SU-DHL-6 (cell line): ENCODE measurements around the gene TCP11.

ENCODE experiments used
- H2AFZ ChIP-seq: fragments of 200-600 bp; sonication (generic); 2 replicates; pipeline ENCODE4 v1.6.1; 2014; ENCODE audit warnings: low read depth, mild to moderate bottlenecking, moderate library complexity, mixed read lengths, antibody characterized with exemption, low read length; ENCODE audit not compliant: severe bottlenecking
- H3F3A ChIP-seq: fragments of 200-600 bp; shearing (Covaris generic); 2 replicates; pipeline ENCODE4 v1.6.0; 2016; ENCODE audit warnings: antibody characterized with exemption, mild to moderate bottlenecking; ENCODE audit not compliant: insufficient read depth
- H3K27ac ChIP-seq: fragments of 200-600 bp; sonication (generic); 2 replicates; pipeline ENCODE4 v1.5.1; 2016; ENCODE audit warnings: low read depth, mild to moderate bottlenecking, low read length, moderate library complexity, mixed read lengths
- H3K27me3 ChIP-seq: fragments of 200-600 bp; sonication (generic), shearing (Covaris generic); 2 replicates; pipeline ENCODE4 v1.6.0; 2014; ENCODE audit warnings: mild to moderate bottlenecking, low read length
- H3K36me3 ChIP-seq: fragments of 200-600 bp; sonication (generic); 2 replicates; pipeline ENCODE4 v1.6.1; 2014; ENCODE audit warnings: mild to moderate bottlenecking, low read length, mixed read lengths
- H3K4me2 ChIP-seq: fragments of 300-600, 200-600 bp; shearing (Covaris generic), sonication (generic); 2 replicates; pipeline ENCODE4 v1.6.0; 2014; ENCODE audit warnings: low read length, low read depth, mild to moderate bottlenecking; ENCODE audit not compliant: poor library complexity, severe bottlenecking
- H3K4me3 ChIP-seq: fragments of 200-600 bp; sonication (generic); 2 replicates; pipeline ENCODE4 v1.5.1; 2014; ENCODE audit warnings: antibody characterized with exemption, low read length, mild to moderate bottlenecking, mixed read lengths; ENCODE audit not compliant: insufficient read depth, poor library complexity, severe bottlenecking
- H3K79me2 ChIP-seq: fragments of 200-600 bp; sonication (generic); 2 replicates; pipeline ENCODE4 v1.6.1; 2014; ENCODE audit warnings: mild to moderate bottlenecking, low read length, moderate library complexity; ENCODE audit not compliant: insufficient read depth
- H3K9ac ChIP-seq: fragments of 200-600 bp; sonication (generic); 2 replicates; pipeline ENCODE4 v1.7.0; 2014; ENCODE audit warnings: mild to moderate bottlenecking, low read length
- H3K9me2 ChIP-seq: fragments of 200-600 bp; sonication (generic); replicated peaks from 2 replicates; pipeline ENCODE4 v1.6.1; 2014; ENCODE audit warnings: low read length; ENCODE audit not compliant: insufficient read depth
- H3K9me3 ChIP-seq: fragments of 200-600 bp; sonication (generic); 2 replicates; pipeline ENCODE4 v1.6.1; 2014; ENCODE audit warnings: low read length, mixed read lengths; ENCODE audit not compliant: insufficient read depth
- H4K20me1 ChIP-seq: fragments of 200-600 bp; sonication (generic); 2 replicates; pipeline ENCODE4 v1.6.1; 2014; ENCODE audit warnings: low read depth, mild to moderate bottlenecking, antibody characterized with exemption, low read length, moderate library complexity, mixed read lengths
- CTCF ChIP-seq: fragments of 200-600 bp; sonication (generic); IDR thresholded peaks from one replicate; pipeline ENCODE4 v1.5.1; 2017; ENCODE audit warnings: antibody characterized with exemption, mild to moderate bottlenecking, low read length, moderate library complexity; ENCODE audit not compliant: insufficient read depth, poor library complexity, severe bottlenecking
- EZH2phosphoT487 ChIP-seq: fragments of 200-600 bp; sonication (generic), shearing (Covaris generic); conservative IDR thresholded peaks from 2 replicates; pipeline ENCODE4 v1.6.1; 2018; ENCODE audit warnings: mild to moderate bottlenecking, antibody characterized with exemption, low read length, moderate library complexity, mixed read lengths

The TCP11 gene

GRCh38 chr6:35184580-35185301 lies 43.6 kb upstream of the TCP11 start:
- no peak overlapping the region for H3K4me2 ChIP-seq
- H3K27me3 ChIP-seq = no peaks in the 10 kb centered on the region
- H2AFZ ChIP-seq = no peak overlapping the region
- no peaks in the 10 kb centered on the region for H3K79me2 ChIP-seq
- no peak overlapping the region for H3K4me3 ChIP-seq
- no peaks in the 10 kb centered on the region for H4K20me1 ChIP-seq
- TF ChIP-seq EZH2phosphoT487 = no peak
- TF ChIP-seq CTCF = no peak
- H3F3A ChIP-seq = no peaks in the 10 kb centered on the region
- H3K9me2 ChIP-seq = no peaks in the 10 kb centered on the region
- no peaks in the 10 kb centered on the region for H3K9me3 ChIP-seq
- H3K9ac ChIP-seq = no peak overlapping the region
- no peaks in the 10 kb centered on the region for H3K36me3 ChIP-seq
- H3K27ac ChIP-seq = no peak overlapping the region

- H3K27ac ChIP-seq = no peak overlapping the region
- no peaks in the 10 kb centered on the region for H3K27me3 ChIP-seq
- H4K20me1 ChIP-seq = no peaks in the 10 kb centered on the region
- no peaks in the 10 kb centered on the region for H3F3A ChIP-seq
- H3K9ac ChIP-seq = no peak overlapping the region
- H3K36me3 ChIP-seq = no peaks in the 10 kb centered on the region
- TF ChIP-seq EZH2phosphoT487 (no peak), CTCF (no peak)
- no peak overlapping the region for H3K4me2 ChIP-seq
- no peak overlapping the region for H3K4me3 ChIP-seq
- H3K9me3 ChIP-seq = no peaks in the 10 kb centered on the region
- no peak overlapping the region for H2AFZ ChIP-seq
- no peaks in the 10 kb centered on the region for H3K9me2 ChIP-seq
- no peaks in the 10 kb centered on the region for H3K79me2 ChIP-seq
Observed at GRCh38 chr6:35183935-35184334, 42.8 kb upstream of the TCP11 start.

- Histone ChIP-seq H3K79me2 (no peaks in the 10 kb centered on the region), H3F3A (no peaks in the 10 kb centered on the region), H3K27me3 (no peaks in the 10 kb centered on the region), H3K9me2 (no peaks in the 10 kb centered on the region), H3K4me2 (no peak overlapping the region), H3K9me3 (no peaks in the 10 kb centered on the region), H3K27ac (no peak overlapping the region), H3K36me3 (no peaks in the 10 kb centered on the region), H3K4me3 (no peak overlapping the region), H4K20me1 (no peaks in the 10 kb centered on the region), H3K9ac (no peak overlapping the region), H2AFZ (no peak overlapping the region)
- TF ChIP-seq EZH2phosphoT487 (no peak), CTCF (no peak)
Observed at GRCh38 chr6:35183281-35183680, 42.1 kb upstream of the TCP11 start.
